Neural cell (in vitro differentiated cells): Measurements from ENCODE around the gene F5.

ENCODE experiments used
- CTCF ChIP-seq: fragments of 450-650 bp; IDR thresholded peaks from 2 replicates; pipeline ENCODE4 v1.5.1; 2014; ENCODE audit warnings: antibody characterized with exemption, mild to moderate bottlenecking, moderate library complexity; ENCODE audit not compliant: poor library complexity, severe bottlenecking
- EP300 ChIP-seq: fragments of 450-650 bp; conservative IDR thresholded peaks from 2 replicates; pipeline ENCODE4 v1.6.1; 2014; ENCODE audit warnings: antibody characterized with exemption, mild to moderate bottlenecking, moderate library complexity; ENCODE audit not compliant: poor library complexity, severe bottlenecking
- EZH2 ChIP-seq: fragments of 200-600, 300-800 bp; shearing (Covaris generic), sonication (generic); IDR thresholded peaks from 2 replicates; pipeline ENCODE4 v1.6.1; 2014; ENCODE audit warnings: antibody characterized with exemption, low read length, borderline replicate concordance, mild to moderate bottlenecking; ENCODE audit not compliant: insufficient read depth, poor library complexity, severe bottlenecking
- TAF1 ChIP-seq: IDR thresholded peaks from 2 replicates; pipeline ENCODE4 v1.6.1; 2012; ENCODE audit warnings: low read depth

- TF ChIP-seq CTCF: no peak
- TF ChIP-seq EP300: no peak
- no peak for TF ChIP-seq EZH2
- no peak for TF ChIP-seq TAF1
Observed at GRCh38 chr1:169514566-169515270, 71.6 kb downstream of the F5 start.
